ENCODE measurements around the gene STH. TPM values are rescaled to one million over a fixed set of nuclear protein-coding genes. Genes with fewer than 3 reads are reported as not detected.
"Not testable (repeated sequence)": the region's sequence is repeated elsewhere in the genome, so short reads cannot be mapped to it uniquely, and the experiment has no call there.

STH gene
- total and polyA plus RNA-seq, 3 donors from 2014 or later = 1.3 TPM; not detected in 2

GRCh38 chr17:45956090-45956489 lies 43.0 kb upstream of the STH start:
- Histone ChIP-seq H3K4me1 (no peaks in the 10 kb centered on the region), H3K4me3 (no peak overlapping the region), H3K27ac (no peak overlapping the region), H3K36me3 (ENCODE audit: low read depth, missing control alignments) (no peaks in the 10 kb centered on the region), H3K9me3 (no peaks in the 10 kb centered on the region), H3K27me3 (no peaks in the 10 kb centered on the region)
- TF ChIP-seq, protein P1, sequence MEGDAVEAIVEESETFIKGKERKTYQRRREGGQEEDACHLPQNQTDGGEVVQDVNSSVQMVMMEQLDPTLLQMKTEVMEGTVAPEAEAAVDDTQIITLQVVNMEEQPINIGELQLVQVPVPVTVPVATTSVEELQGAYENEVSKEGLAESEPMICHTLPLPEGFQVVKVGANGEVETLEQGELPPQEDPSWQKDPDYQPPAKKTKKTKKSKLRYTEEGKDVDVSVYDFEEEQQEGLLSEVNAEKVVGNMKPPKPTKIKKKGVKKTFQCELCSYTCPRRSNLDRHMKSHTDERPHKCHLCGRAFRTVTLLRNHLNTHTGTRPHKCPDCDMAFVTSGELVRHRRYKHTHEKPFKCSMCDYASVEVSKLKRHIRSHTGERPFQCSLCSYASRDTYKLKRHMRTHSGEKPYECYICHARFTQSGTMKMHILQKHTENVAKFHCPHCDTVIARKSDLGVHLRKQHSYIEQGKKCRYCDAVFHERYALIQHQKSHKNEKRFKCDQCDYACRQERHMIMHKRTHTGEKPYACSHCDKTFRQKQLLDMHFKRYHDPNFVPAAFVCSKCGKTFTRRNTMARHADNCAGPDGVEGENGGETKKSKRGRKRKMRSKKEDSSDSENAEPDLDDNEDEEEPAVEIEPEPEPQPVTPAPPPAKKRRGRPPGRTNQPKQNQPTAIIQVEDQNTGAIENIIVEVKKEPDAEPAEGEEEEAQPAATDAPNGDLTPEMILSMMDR (IDR thresholded peaks at IDR 0.05) = no peak
- TF ChIP-seq POLR2A (IDR thresholded peaks at IDR 0.05) = no peak
- intact Hi-C loops (cut with DNase I; ENCODE audit: low total_unique reads) = no loop called here
- no peak for DNase-seq
- 73 to 92% methylated on average over 2 to 3 of the region's 3 CpGs for WGBS, 2 donors

GRCh38 chr17:45956746-45957145 lies 42.3 kb upstream of the STH start:
- H3K9me3 ChIP-seq; intact Hi-C loops (cut with DNase I; ENCODE audit: low total_unique reads); H3K4me1 ChIP-seq; H3K27me3 ChIP-seq; H3K36me3 ChIP-seq (ENCODE audit: low read depth, missing control alignments); H3K27ac ChIP-seq; DNase-seq; H3K4me3 ChIP-seq: not testable (repeated sequence)
- 94 to 97% methylated on average over 4 of the region's 4 CpGs for WGBS, 2 donors

- H3K4me1 ChIP-seq = no peaks in the 10 kb centered on the region
- 90 to 92% methylated on average over 9 of the region's 9 CpGs for WGBS, 2 donors
- no peak for TF ChIP-seq POLR2A (IDR thresholded peaks at IDR 0.05)
- TF ChIP-seq, protein P1 (IDR thresholded peaks at IDR 0.05) = no peak
- no peak overlapping the region for H3K27ac ChIP-seq
- H3K9me3 ChIP-seq = no peaks in the 10 kb centered on the region
- DNase-seq = no peak
- H3K27me3 ChIP-seq = no peaks in the 10 kb centered on the region
- H3K36me3 ChIP-seq (ENCODE audit: low read depth, missing control alignments) = no peaks in the 10 kb centered on the region
- intact Hi-C loops (cut with DNase I; ENCODE audit: low total_unique reads) = no loop called here
- H3K4me3 ChIP-seq = no peak overlapping the region
These were observed 40.7 kb upstream of the STH start for GRCh38 chr17:45958307-45958706.

- no peaks in the 10 kb centered on the region for H3K9me3 ChIP-seq
- no peak for TF ChIP-seq POLR2A (IDR thresholded peaks at IDR 0.05)
- TF ChIP-seq, protein P1 (IDR thresholded peaks at IDR 0.05) = no peak
- H3K4me3 ChIP-seq = no peak overlapping the region
- H3K4me1 ChIP-seq = no peaks in the 10 kb centered on the region
- no peaks in the 10 kb centered on the region for H3K36me3 ChIP-seq (ENCODE audit: low read depth, missing control alignments)
- no peak for DNase-seq
- no peaks in the 10 kb centered on the region for H3K27me3 ChIP-seq
- intact Hi-C loops (cut with DNase I; ENCODE audit: low total_unique reads) = no loop called here
- H3K27ac ChIP-seq = no peak overlapping the region
- 74 to 91% methylated on average over 9 of the region's 9 CpGs for WGBS, 2 donors
These were observed 39.9 kb upstream of the STH start for GRCh38 chr17:45958994-45959665.

- Histone ChIP-seq H3K9me3 (no peaks in the 10 kb centered on the region), H3K4me1 (no peaks in the 10 kb centered on the region), H3K4me3 (no peak overlapping the region), H3K27ac (no peak overlapping the region), H3K27me3 (no peaks in the 10 kb centered on the region), H3K36me3 (ENCODE audit: low read depth, missing control alignments) (no peaks in the 10 kb centered on the region)
- 66 to 74% methylated on average over 4 of the region's 4 CpGs for WGBS, 2 donors
- no peak for DNase-seq
- intact Hi-C loops (cut with DNase I; ENCODE audit: low total_unique reads) = no loop called here
- no peak for TF ChIP-seq POLR2A (IDR thresholded peaks at IDR 0.05)
- TF ChIP-seq, protein P1 (IDR thresholded peaks at IDR 0.05) = no peak
These were observed 38.7 kb upstream of the STH start for GRCh38 chr17:45960311-45960710.

All from testis (tissue), 3 donors.